Activated CD4-positive, alpha-beta memory T cell treated with anti-CD3 and anti-CD28 coated beads for 36 hours (primary cell): ENCODE data around the gene LTO1. TPM values are rescaled to one million over a fixed set of nuclear protein-coding genes. Genes with fewer than 3 reads are reported as not detected.
"Not testable (repeated sequence)": the region's sequence is repeated elsewhere in the genome, so short reads cannot be mapped to it uniquely, and the experiment has no call there.

Experiments
- CTCF ChIA-PET: fragments of 350-600 bp; sonication (Branson Sonifier 250); formaldehyde crosslinking; loops from one replicate; lab custom pipeline; 2021; ENCODE audit warnings: antibody characterized with exemption, inconsistent platforms; lab: Charles Lee
- POLR2A ChIA-PET: fragments of 350-600 bp; sonication (Branson Sonifier 250); formaldehyde crosslinking; loops from one replicate; lab custom pipeline; 2021; ENCODE audit warnings: antibody characterized with exemption; lab: Charles Lee
- DNase-seq: peaks from one replicate; pipeline ENCODE4 v3.0.0-alpha.2; 2020
- H3K27ac Mint-ChIP-seq: one replicate; pipeline ENCODE4 v1.8.0; 2021; ENCODE audit warnings: mixed read lengths
- H3K27me3 Mint-ChIP-seq: one replicate; pipeline ENCODE4 v1.8.0; 2021; ENCODE audit warnings: mixed read lengths
- H3K36me3 Mint-ChIP-seq: one replicate; pipeline ENCODE4 v1.8.0; 2021; ENCODE audit warnings: mixed read lengths
- H3K4me1 Mint-ChIP-seq: one replicate; pipeline ENCODE4 v1.8.0; 2021; ENCODE audit warnings: low read depth, mixed read lengths
- H3K4me3 Mint-ChIP-seq: one replicate; pipeline ENCODE4 v1.8.0; 2021; ENCODE audit warnings: mild to moderate bottlenecking, mixed read lengths
- H3K9me3 Mint-ChIP-seq: one replicate; pipeline ENCODE4 v1.8.0; 2021; ENCODE audit warnings: mixed read lengths
- intact Hi-C: fragments of 100-400 bp; cut with micrococcal nuclease; formaldehyde crosslinking; loops from one replicate; pipeline ENCODE4 v1.15.1; 2023
- total RNA-seq, 2 experiments: library from RNA; stranded (reverse); gene quantifications; one replicate each; pipeline ENCODE4 v1.2.3, GENCODE V29; 2021

Gene LTO1
- total RNA-seq, 2 experiments from 2014 or later, result 16.3 to 16.7 TPM

DNA sequence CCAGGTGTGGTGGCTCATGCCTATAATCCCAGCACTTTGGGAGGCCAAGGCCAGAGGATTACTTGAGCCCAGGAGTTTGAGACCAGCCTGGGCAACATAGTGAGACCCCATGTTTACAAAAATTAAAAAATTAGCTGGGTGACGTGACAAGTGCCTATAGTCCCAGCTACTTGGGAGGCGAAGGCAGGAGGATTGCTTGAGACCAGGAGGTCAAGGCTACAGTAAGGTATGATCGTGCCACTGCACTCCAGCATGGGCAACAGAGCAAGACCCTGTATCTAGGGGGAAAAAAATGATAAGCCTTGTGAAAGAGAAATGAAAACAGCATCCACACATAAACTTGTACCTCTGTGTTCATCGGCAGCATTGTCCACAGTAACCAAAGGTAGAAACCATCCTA lies 42.3 kb downstream of the LTO1 start:
- POLR2A ChIA-PET, result no interaction called here
- Mint-ChIP-seq H3K4me3 (no peak overlapping the region), H3K9me3 (peaks cover 8% of the 10 kb centered on the region), H3K4me1 (peaks cover 6% of the 10 kb centered on the region), H3K36me3 (no peaks in the 10 kb centered on the region), H3K27ac (no peak overlapping the region), H3K27me3 (peaks cover 29% of the 10 kb centered on the region)
- no peak for DNase-seq
- intact Hi-C loops, result no loop called here
- CTCF ChIA-PET, result no interaction called here

DNA sequence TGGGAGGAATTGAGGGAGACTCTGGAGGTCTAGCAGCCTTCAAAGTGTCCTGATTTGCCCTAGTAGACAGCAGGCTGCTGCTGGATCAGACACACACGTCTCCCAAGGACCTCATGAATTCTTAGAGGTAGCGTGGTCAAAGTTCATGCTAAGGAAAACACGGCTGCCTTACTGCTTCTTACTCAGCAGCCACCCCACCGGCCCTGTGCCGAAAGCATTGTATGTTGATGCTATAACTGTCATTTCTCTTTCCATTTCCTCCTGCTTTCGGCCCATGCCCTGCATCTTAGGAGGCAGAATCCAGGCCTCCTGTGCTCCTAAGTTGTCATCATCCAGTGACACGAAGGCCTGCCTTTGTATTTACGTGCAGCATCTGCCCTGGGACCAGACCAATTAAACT lies 44.7 kb downstream of the LTO1 start:
- H3K27ac Mint-ChIP-seq, result no peak overlapping the region
- peaks cover 18% of the 10 kb centered on the region for H3K27me3 Mint-ChIP-seq
- peaks cover 8% of the 10 kb centered on the region for H3K9me3 Mint-ChIP-seq
- H3K4me1 Mint-ChIP-seq, result no peaks in the 10 kb centered on the region
- POLR2A ChIA-PET, result no interaction called here
- H3K36me3 Mint-ChIP-seq, result no peaks in the 10 kb centered on the region
- CTCF ChIA-PET, result no interaction called here
- H3K4me3 Mint-ChIP-seq, result no peak overlapping the region
- intact Hi-C loops, result no loop called here
- no peak for DNase-seq

GRCh38 chr11:69630017-69630416 lies 45.1 kb downstream of the LTO1 start:
- no peaks in the 10 kb centered on the region for H3K36me3 Mint-ChIP-seq
- ChIA-PET CTCF (no interaction called here), POLR2A (no interaction called here)
- no peaks in the 10 kb centered on the region for H3K4me1 Mint-ChIP-seq
- no peak overlapping the region for H3K4me3 Mint-ChIP-seq
- peaks cover 16% of the 10 kb centered on the region for H3K27me3 Mint-ChIP-seq
- no peak for DNase-seq
- H3K27ac Mint-ChIP-seq, result no peak overlapping the region
- intact Hi-C loops, result no loop called here
- peaks cover 8% of the 10 kb centered on the region for H3K9me3 Mint-ChIP-seq

DNA sequence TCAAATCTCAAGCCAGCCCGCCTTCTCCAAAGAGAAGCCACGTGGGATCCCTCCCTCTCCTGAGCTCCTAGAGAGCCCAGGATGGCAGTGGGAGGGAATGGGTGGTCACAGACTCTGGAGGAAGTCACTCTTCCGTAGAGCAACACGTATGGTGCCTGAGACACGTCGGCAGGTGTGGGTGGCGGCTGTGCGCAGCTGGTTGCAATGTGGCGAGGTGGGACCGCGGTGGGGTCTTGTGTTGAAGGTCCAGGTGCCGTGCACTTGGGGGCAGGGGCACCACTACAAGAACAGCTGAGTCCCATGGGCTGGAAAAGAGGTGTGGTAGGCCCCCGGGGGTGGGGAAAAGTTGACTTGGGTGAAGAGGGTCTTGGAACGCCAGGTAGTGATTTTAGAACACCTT lies 47.6 kb downstream of the LTO1 start:
- Mint-ChIP-seq H3K36me3 (no peaks in the 10 kb centered on the region), H3K27ac (no peak overlapping the region), H3K27me3 (peaks cover 15% of the 10 kb centered on the region), H3K4me3 (no peak overlapping the region), H3K9me3 (peaks cover 8% of the 10 kb centered on the region), H3K4me1 (no peaks in the 10 kb centered on the region)
- ChIA-PET CTCF (no interaction called here), POLR2A (no interaction called here)
- DNase-seq, result no peak
- intact Hi-C loops, result no loop called here

- Mint-ChIP-seq H3K4me1 (no peaks in the 10 kb centered on the region), H3K9me3 (peaks cover 8% of the 10 kb centered on the region), H3K27ac (no peak overlapping the region), H3K27me3 (peaks cover 13% of the 10 kb centered on the region), H3K4me3 (no peak overlapping the region), H3K36me3 (no peaks in the 10 kb centered on the region)
- no peak for DNase-seq
- POLR2A ChIA-PET, result no interaction called here
- CTCF ChIA-PET, result no interaction called here
- intact Hi-C loops, result no loop called here
Measured at GRCh38 chr11:69625476-69625875, 49.7 kb downstream of the LTO1 start.

- H3K27ac Mint-ChIP-seq, result no peak overlapping the region
- H3K4me3 Mint-ChIP-seq, result no peak overlapping the region
Measured at GRCh38 chr11:69624293-69624692, 50.9 kb downstream of the LTO1 start.

GRCh38 chr11:69622097-69622681 lies 53.0 kb downstream of the LTO1 start:
- POLR2A ChIA-PET, H3K9me3 Mint-ChIP-seq, intact Hi-C loops, DNase-seq, H3K4me3 Mint-ChIP-seq, H3K27ac Mint-ChIP-seq, CTCF ChIA-PET, H3K36me3 Mint-ChIP-seq, H3K4me1 Mint-ChIP-seq: not testable (repeated sequence)
- H3K27me3 Mint-ChIP-seq, result peaks cover 17% of the 10 kb centered on the region

More at GRCh38 chr11:69624293-69624692, 50.9 kb downstream of the LTO1 start:
- no peak for DNase-seq
- intact Hi-C loops, result no loop called here
- Mint-ChIP-seq H3K36me3 (no peaks in the 10 kb centered on the region), H3K4me1 (no peaks in the 10 kb centered on the region), H3K27me3 (peaks cover 13% of the 10 kb centered on the region), H3K9me3 (no peaks in the 10 kb centered on the region)
- POLR2A ChIA-PET, result no interaction called here
- CTCF ChIA-PET, result no interaction called here

DNA sequence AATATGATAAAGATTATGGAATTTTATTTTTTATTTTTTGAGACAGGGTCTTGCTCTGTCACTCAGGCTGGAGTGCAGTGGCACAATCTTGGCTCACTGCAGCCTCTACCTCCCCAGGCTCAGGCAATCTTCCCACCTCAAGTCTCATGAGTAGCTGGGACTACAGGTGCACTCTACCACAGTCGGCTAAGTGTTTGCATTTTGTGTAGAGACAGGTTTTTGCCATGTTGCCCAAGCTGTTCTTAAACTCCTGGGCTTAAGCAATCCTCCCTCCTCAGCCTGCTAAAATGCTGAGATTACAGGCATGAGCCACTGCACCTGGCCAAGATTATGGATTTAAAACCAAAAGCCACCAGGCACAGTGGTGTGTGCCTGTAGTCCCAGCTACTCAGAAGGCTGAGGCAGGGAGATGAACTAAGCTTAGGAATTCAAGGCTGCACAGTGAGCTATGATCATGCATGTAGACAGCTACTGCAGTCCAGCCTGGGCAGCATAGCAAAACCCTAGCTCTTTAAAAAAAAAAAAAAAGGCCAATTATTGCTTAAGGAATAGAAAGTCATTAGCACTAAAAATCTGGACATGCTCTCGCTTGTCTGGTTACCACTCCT lies 54.4 kb downstream of the LTO1 start:
- H3K4me3 Mint-ChIP-seq, result no peak overlapping the region
- intact Hi-C loops, result no loop called here

DNA sequence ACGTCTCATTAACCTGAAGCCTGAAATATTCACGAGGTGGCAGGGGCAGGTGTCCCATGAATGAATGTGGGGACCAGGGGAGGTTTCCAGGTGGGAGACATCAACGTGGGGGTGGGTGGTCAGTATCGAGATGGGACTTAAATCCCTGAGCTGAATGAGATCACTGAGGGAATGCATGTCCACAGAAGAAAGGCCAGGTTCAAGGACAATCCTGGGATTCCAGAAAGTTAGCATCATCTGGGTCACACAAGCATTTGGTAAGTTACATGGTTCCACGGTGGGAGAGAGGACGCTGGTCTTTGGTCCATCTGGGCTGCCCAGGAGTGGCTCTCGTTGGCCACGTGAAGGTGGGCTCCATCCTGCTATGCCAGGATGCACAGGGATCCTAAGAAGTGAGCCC lies 56.9 kb downstream of the LTO1 start:
- H3K9me3 Mint-ChIP-seq, result no peaks in the 10 kb centered on the region
- intact Hi-C loops, result no loop called here
- no peak for DNase-seq
- peaks cover 13% of the 10 kb centered on the region for H3K27me3 Mint-ChIP-seq
- no peak overlapping the region for H3K4me3 Mint-ChIP-seq
- no peaks in the 10 kb centered on the region for H3K4me1 Mint-ChIP-seq
- H3K36me3 Mint-ChIP-seq, result no peaks in the 10 kb centered on the region
- CTCF ChIA-PET, result no interaction called here
- POLR2A ChIA-PET, result no interaction called here
- no peak overlapping the region for H3K27ac Mint-ChIP-seq

More for the DNA sequence above, 54.4 kb downstream of the LTO1 start:
- CTCF ChIA-PET, result no interaction called here
- no peaks in the 10 kb centered on the region for H3K36me3 Mint-ChIP-seq
- H3K27ac Mint-ChIP-seq, result no peak overlapping the region
- DNase-seq, result no peak
- H3K27me3 Mint-ChIP-seq, result peaks cover 13% of the 10 kb centered on the region
- POLR2A ChIA-PET, result no interaction called here
- no peaks in the 10 kb centered on the region for H3K9me3 Mint-ChIP-seq
- H3K4me1 Mint-ChIP-seq, result no peaks in the 10 kb centered on the region

DNA sequence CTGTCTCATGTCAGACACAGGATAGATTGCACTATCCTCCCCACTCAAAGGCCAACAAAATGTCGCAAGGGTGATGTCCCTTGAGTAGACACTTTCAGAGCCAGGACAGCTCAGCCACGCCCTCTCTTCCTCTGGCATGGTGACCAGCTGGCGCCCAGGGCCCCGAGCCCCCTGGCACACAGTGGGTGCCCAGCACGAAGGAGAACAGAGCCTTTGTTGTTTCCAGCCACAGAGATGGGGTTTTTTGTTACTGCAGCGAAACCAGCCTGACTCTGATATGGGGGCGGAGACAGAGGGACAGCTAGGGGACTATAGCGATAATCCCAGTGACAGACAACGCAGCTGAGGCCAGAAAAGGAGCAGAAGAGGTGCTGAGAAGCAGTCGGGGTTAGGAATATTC lies 57.5 kb downstream of the LTO1 start:
- POLR2A ChIA-PET, result no interaction called here
- H3K9me3 Mint-ChIP-seq, result no peaks in the 10 kb centered on the region
- no peaks in the 10 kb centered on the region for H3K4me1 Mint-ChIP-seq
- intact Hi-C loops, result no loop called here
- H3K4me3 Mint-ChIP-seq, result no peak overlapping the region
- no peak for DNase-seq
- CTCF ChIA-PET, result no interaction called here
- peaks cover 13% of the 10 kb centered on the region for H3K27me3 Mint-ChIP-seq
- H3K36me3 Mint-ChIP-seq, result no peaks in the 10 kb centered on the region
- H3K27ac Mint-ChIP-seq, result no peak overlapping the region

GRCh38 chr11:69617220-69617619 lies 57.9 kb downstream of the LTO1 start:
- intact Hi-C loops, result no loop called here
- no peak for DNase-seq
- Mint-ChIP-seq H3K36me3 (no peaks in the 10 kb centered on the region), H3K4me1 (no peaks in the 10 kb centered on the region), H3K27ac (no peak overlapping the region), H3K4me3 (no peak overlapping the region), H3K27me3 (peaks cover 13% of the 10 kb centered on the region), H3K9me3 (no peaks in the 10 kb centered on the region)
- CTCF ChIA-PET, result no interaction called here
- POLR2A ChIA-PET, result no interaction called here
